GM12878 (cell line): ENCODE measurements around the gene ZNF615. TPM values are rescaled to one million over a fixed set of nuclear protein-coding genes. Genes with fewer than 3 reads are reported as not detected.
A peak's percentile ranks its signal among the peaks of the same experiment; 100 is the strongest.

Experiments used
- ATAC-seq: fragments of 200-7000 bp; cut with Tn5 transposase; 3 replicates; pipeline ENCODE4 v1.9.1; 2020; ENCODE audit warnings: mild to moderate bottlenecking, moderate library complexity
- BruUV-seq: library from RNA; stranded (reverse); fragments of 400-500 nt; replicated peaks from 2 replicates; lab custom pipeline; 2021; lab: Mats Ljungman, UMichigan
- CTCF ChIA-PET: fragments of 300-600 bp; sonication (Branson Sonifier 250); formaldehyde crosslinking; extraction: SDS; loops from one replicate; lab custom pipeline; 2021; ENCODE audit warnings: inconsistent platforms; lab: Yijun Ruan, JAX
- POLR2A ChIA-PET: fragments of 350-600 bp; formaldehyde crosslinking; extraction: SDS; loops from one replicate; lab custom pipeline; 2021; ENCODE audit warnings: inconsistent platforms; lab: Charles Lee
- RAD21 ChIA-PET: fragments of 300-600 bp; sonication (Branson Sonifier 250); formaldehyde crosslinking; loops from one replicate; lab custom pipeline; 2023; ENCODE audit warnings: antibody characterized with exemption; ENCODE audit not compliant: unreplicated experiment; lab: Charles Lee
- SMC1A ChIA-PET: fragments of 300-600 bp; sonication (Branson Sonifier 250); formaldehyde crosslinking; loops from one replicate; lab custom pipeline; 2023; ENCODE audit not compliant: unreplicated experiment, uncharacterized antibody; lab: Charles Lee
- DNase-seq: peaks from one replicate; pipeline ENCODE4 v3.0.0-alpha.2; 2011; ENCODE audit warnings: low read depth, low spot score
- FAIRE-seq: peaks from 3 replicates; lab custom pipeline; 2011; peaks lifted over from hg19 to GRCh38; lab: Jason Lieb, UNC
- H2AFZ ChIP-seq: 2 replicates; pipeline ENCODE4 v1.6.0; 2011; ENCODE audit warnings: low read depth, low read length, control low read depth; ENCODE audit not compliant: control insufficient read depth
- H3K27ac ChIP-seq: 2 replicates; pipeline ENCODE4 v1.5.1; 2011; ENCODE audit warnings: control low read depth; ENCODE audit not compliant: control insufficient read depth, insufficient read depth
- H3K27me3 ChIP-seq, 2 experiments: replicated peaks in 1 of 2; 2 replicates each; pipeline versions ENCODE4 v1.6.0 to v1.6.1; 2011; ENCODE audit warnings: low read length in 1 of 2; ENCODE audit not compliant: control insufficient read depth in 2 of 2, insufficient read depth in 2 of 2
- H3K36me3 ChIP-seq, 2 experiments: 2 replicates each; pipeline ENCODE4 v1.5.1; 2011; ENCODE audit warnings: low read length in 1 of 2; ENCODE audit not compliant: control insufficient read depth in 2 of 2, insufficient read depth in 2 of 2
- H3K4me1 ChIP-seq: 2 replicates; pipeline ENCODE4 v1.6.1; 2011; ENCODE audit warnings: mild to moderate bottlenecking, low read length, moderate library complexity, mixed read lengths; ENCODE audit not compliant: control insufficient read depth, insufficient read depth
- H3K4me2 ChIP-seq: 2 replicates; pipeline ENCODE4 v1.6.0; 2011; ENCODE audit warnings: control low read depth; ENCODE audit not compliant: control insufficient read depth, insufficient read depth
- H3K4me3 ChIP-seq: fragments of 200-600 bp; sonication (generic); 2 replicates; pipeline ENCODE4 v1.5.1; 2016
- H3K79me2 ChIP-seq: 2 replicates; pipeline ENCODE4 v1.6.0; 2011; ENCODE audit warnings: low read length; ENCODE audit not compliant: control insufficient read depth, insufficient read depth
- H3K9ac ChIP-seq: 2 replicates; pipeline ENCODE4 v1.8.0; 2011; ENCODE audit warnings: low read length, control low read depth, mixed read lengths; ENCODE audit not compliant: control insufficient read depth, insufficient read depth
- H3K9me3 ChIP-seq: replicated peaks from 3 replicates; pipeline ENCODE4 v1.5.1; 2011; ENCODE audit warnings: mild to moderate bottlenecking, low read length; ENCODE audit not compliant: control insufficient read depth, insufficient read depth
- H4K20me1 ChIP-seq: 2 replicates; pipeline ENCODE4 v1.6.0; 2011; ENCODE audit not compliant: control insufficient read depth, insufficient read depth
- CBFB ChIP-seq: IDR thresholded peaks from 2 replicates; pipeline ENCODE4 v1.6.1; 2016; ENCODE audit warnings: antibody characterized with exemption, low read depth
- CBX3 ChIP-seq: fragments of 200-600 bp; sonication (generic); IDR thresholded peaks from 2 replicates; pipeline ENCODE4 v1.6.1; 2016; ENCODE audit warnings: low read depth, borderline replicate concordance
- CBX5 ChIP-seq: sonication (generic); IDR thresholded peaks from 2 replicates; pipeline ENCODE4 v1.6.1; 2016; ENCODE audit warnings: low read depth, moderate library complexity, mild to moderate bottlenecking, inconsistent platforms
- EED ChIP-seq: sonication (generic); IDR thresholded peaks from 2 replicates; pipeline ENCODE4 v1.6.1; 2016; ENCODE audit warnings: antibody characterized with exemption, low read depth
- EZH2 ChIP-seq: IDR thresholded peaks from 2 replicates; pipeline ENCODE4 v1.6.1; 2012; ENCODE audit warnings: low read depth, mild to moderate bottlenecking, control low read depth, inconsistent platforms, low read length, borderline replicate concordance; ENCODE audit not compliant: control insufficient read depth
- JUNB ChIP-seq: IDR thresholded peaks from 2 replicates; pipeline ENCODE4 v1.6.1; 2016; ENCODE audit warnings: antibody characterized with exemption, mild to moderate bottlenecking
- KAT2A ChIP-seq: conservative IDR thresholded peaks from 2 replicates; pipeline ENCODE4 v1.6.1; 2011; ENCODE audit warnings: low read depth, low read length; ENCODE audit not compliant: control insufficient read depth
- KDM1A ChIP-seq: fragments of 200-600 bp; sonication (generic); IDR thresholded peaks from 2 replicates; pipeline ENCODE4 v1.6.1; 2016; ENCODE audit warnings: borderline replicate concordance
- MEF2A ChIP-seq: IDR thresholded peaks from 2 replicates; pipeline ENCODE4 v1.6.1; 2011; ENCODE audit warnings: low read depth, mild to moderate bottlenecking, low read length, moderate library complexity; ENCODE audit not compliant: insufficient read depth
- MYC ChIP-seq: IDR thresholded peaks from 2 replicates; pipeline ENCODE4 v1.6.1; 2011; ENCODE audit warnings: mild to moderate bottlenecking, low read length, moderate library complexity, inconsistent platforms; ENCODE audit not compliant: insufficient read depth, insufficient replicate concordance, insufficient read length, severe bottlenecking
- NR2C1 ChIP-seq: fragments of 450-650 bp; IDR thresholded peaks from 2 replicates; pipeline ENCODE4 v1.6.1; 2017; ENCODE audit warnings: antibody characterized with exemption, mild to moderate bottlenecking, moderate library complexity
- YBX1 ChIP-seq: fragments of 450-650 bp; IDR thresholded peaks from 2 replicates; pipeline ENCODE4 v1.6.1; 2016; ENCODE audit warnings: antibody characterized with exemption
- ZZZ3 ChIP-seq: IDR thresholded peaks from 2 replicates; pipeline ENCODE4 v1.6.1; 2011; ENCODE audit warnings: low read depth; ENCODE audit not compliant: control insufficient read depth, insufficient read length
- WGBS: methylation state at CpG from one replicate; pipeline ENCODE4 v1.1.6; 2016; ENCODE audit warnings: low lambda C conversion rate; ENCODE audit not compliant: insufficient replicate concordance, insufficient coverage; ENCODE audit errors: missing lambda C conversion rate; 5-methylcytosine and 5-hydroxymethylcytosine counted together
- in situ Hi-C: fragments of 300-500 bp; cut with MboI; formaldehyde crosslinking; loops from 9 replicates; pipeline ENCODE4 v1.14.3; 2018; ENCODE audit warnings: mixed read lengths
- intact Hi-C: fragments of 100-400 bp; cut with micrococcal nuclease; formaldehyde crosslinking; loops from one replicate; pipeline ENCODE4 v1.14.2; 2022; ENCODE audit not compliant: unreplicated experiment
- polyA plus RNA-seq, 11 experiments: library from polyadenylated mRNA; depleted of rRNA in 4 of 11; unstranded in 6 of 11; stranded (reverse) in 5 of 11; fragments of >200 nt; fragmentation: Nextera tagmentation in 4 of 11; fragmentation: Illumina TruSeq in 1 of 11; extraction: Ambion mirVana in 4 of 11; extraction: Trizol in 1 of 11; gene quantifications; 1 replicate in 1 of 11; 2 replicates in 10 of 11; pipeline versions ENCODE4 v1.2.1 to v1.2.3, GENCODE V29; 2011 to 2016; ENCODE audit warnings: inconsistent platforms in 2 of 11, missing spikeins in 2 of 11, low read depth in 1 of 11
- total RNA-seq, 4 experiments: library from RNA; depleted of rRNA in 3 of 4; stranded (reverse); fragments of >200 nt in 3 of 4; fragmentation: Illumina TruSeq in 1 of 4; extraction: Trizol in 1 of 4; gene quantifications; 2 replicates each; pipeline versions ENCODE4 v1.2.1 to v1.2.3, GENCODE V29; 2013 to 2021
- TF ChIP-seq, protein P1 (sequence below), 3 experiments: IDR thresholded peaks in 2 of 3; conservative IDR thresholded peaks in 1 of 3; 2 replicates each; pipeline ENCODE4 v1.5.1; 2011; ENCODE audit warnings: low read depth in 3 of 3, low read length in 3 of 3, mild to moderate bottlenecking in 3 of 3, control low read depth in 2 of 3, moderate library complexity in 2 of 3, inconsistent platforms in 1 of 3, mixed read lengths in 1 of 3; ENCODE audit not compliant: control insufficient read depth in 2 of 3, insufficient read depth in 1 of 3; ENCODE audit errors: extremely low read depth in 1 of 3

ZNF615 gene
- total and polyA plus RNA-seq, 10 of the 15 experiments (the other 5 are each of a cell fraction or from before 2014, with no cell fraction given) = 1.7 to 7.2 (median 4.2) TPM

DNA sequence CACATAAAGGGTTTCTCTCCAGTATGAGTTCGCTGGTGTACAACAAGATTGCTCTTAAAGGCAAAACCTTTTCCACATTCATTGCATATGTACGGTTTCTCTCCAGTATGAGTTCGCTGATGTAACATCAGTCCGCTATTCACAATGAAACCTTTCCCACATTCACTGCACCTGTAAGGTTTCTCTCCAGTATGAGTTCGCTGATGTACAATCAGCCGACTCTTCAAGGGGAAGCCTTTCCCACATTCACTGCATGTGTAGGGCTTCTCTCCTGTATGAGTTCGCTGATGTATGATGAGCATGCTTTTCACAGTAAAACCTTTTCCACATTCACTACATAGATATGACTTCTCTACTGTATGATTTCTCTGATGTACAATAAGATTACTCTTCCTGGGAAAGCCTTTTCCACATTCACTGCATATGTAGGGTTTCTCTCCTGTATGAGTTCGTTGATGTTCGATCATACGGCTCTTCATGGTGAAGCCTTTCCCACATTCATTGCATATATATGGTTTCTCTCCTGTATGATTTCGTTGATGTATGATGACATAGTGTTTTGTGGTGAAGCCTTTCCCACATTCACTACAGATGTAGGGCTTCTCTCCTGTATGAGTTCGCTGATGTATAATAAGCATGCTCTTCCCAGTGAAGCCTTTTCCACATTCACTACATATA lies 26.2 kb upstream of the ZNF615 start (continued):
- TF ChIP-seq CBX5 = 0 out of 2 replicates have a peak, but pooled peaks have one; percentile 50
- no peak for TF ChIP-seq JUNB

DNA sequence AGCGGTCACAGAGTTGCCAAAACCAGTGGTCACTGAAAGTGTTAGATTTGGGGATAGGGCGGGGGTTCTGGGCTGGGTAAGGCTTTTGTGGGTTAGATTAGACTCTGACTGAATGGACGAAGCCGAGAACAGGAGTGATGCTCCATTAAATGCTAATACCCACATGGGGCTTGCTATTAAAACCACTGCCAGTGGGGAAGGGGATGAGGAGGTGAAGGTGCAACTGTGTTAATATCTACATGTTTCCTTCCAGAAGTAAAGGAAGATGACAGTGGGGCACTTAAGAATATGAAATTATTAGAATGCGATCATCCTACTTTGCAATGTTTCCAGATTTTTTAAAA lies 20.7 kb upstream of the ZNF615 start:
- BruUV-seq = TSS peak; percentile 85
- intact Hi-C loops = loop anchor here (1.0 kb wide), 1 partner anchor 20 kb away; the partner anchor contains the start of gene ZNF432
- CTCF ChIA-PET = no interaction called here

More for the DNA sequence above, 20.7 kb upstream of the ZNF615 start:
- Histone ChIP-seq H3K9me3 (peaks cover 34% of the 10 kb centered on the region), H3K4me2 (peak overlapping the region; percentile 70), H3K27ac (peak overlapping the region; percentile 79), H3K4me1 (no peaks in the 10 kb centered on the region; the same call in 1 of the 2 replicates), H3K9ac (peak overlapping the region; percentile 87), H3K36me3 (peaks cover 2 to 7% of the 10 kb centered on the region in 2 experiments; a peak in 3 of 4 replicates), H3K4me3 (peak overlapping the region; percentile 87), H3K27me3 (no peaks in the 10 kb centered on the region), H2AFZ (peak overlapping the region; percentile 90), H3K79me2 (peaks cover 10% of the 10 kb centered on the region), H4K20me1 (no peaks in the 10 kb centered on the region)
- POLR2A ChIA-PET = interaction anchor here (0.7 kb wide), 1 partner anchor 20 kb away, joined by 3 read pairs; the partner anchor contains the start of gene ZNF615
- 20% methylated on average over 5 of the region's 5 CpGs for WGBS
- RAD21 ChIA-PET = interaction anchor here (1.4 kb wide), 1 partner anchor 20 kb away, joined by 7 read pairs; the partner anchor contains the start of gene ZNF432
- DNase-seq (no peak), ATAC-seq (peak; percentile 66), FAIRE-seq (no peak)
- TF ChIP-seq KAT2A (no peak), NR2C1 (no peak), ZZZ3 (no peak), EZH2 (no peak), KDM1A (no peak), EED (no peak), YBX1 (no peak), MYC (no peak), CBX3 (no peak), MEF2A (no peak), CBFB (no peak)
- TF ChIP-seq, protein P1, sequence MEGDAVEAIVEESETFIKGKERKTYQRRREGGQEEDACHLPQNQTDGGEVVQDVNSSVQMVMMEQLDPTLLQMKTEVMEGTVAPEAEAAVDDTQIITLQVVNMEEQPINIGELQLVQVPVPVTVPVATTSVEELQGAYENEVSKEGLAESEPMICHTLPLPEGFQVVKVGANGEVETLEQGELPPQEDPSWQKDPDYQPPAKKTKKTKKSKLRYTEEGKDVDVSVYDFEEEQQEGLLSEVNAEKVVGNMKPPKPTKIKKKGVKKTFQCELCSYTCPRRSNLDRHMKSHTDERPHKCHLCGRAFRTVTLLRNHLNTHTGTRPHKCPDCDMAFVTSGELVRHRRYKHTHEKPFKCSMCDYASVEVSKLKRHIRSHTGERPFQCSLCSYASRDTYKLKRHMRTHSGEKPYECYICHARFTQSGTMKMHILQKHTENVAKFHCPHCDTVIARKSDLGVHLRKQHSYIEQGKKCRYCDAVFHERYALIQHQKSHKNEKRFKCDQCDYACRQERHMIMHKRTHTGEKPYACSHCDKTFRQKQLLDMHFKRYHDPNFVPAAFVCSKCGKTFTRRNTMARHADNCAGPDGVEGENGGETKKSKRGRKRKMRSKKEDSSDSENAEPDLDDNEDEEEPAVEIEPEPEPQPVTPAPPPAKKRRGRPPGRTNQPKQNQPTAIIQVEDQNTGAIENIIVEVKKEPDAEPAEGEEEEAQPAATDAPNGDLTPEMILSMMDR (IDR thresholded peaks at IDR 0.05 in 2 of 3, conservative IDR thresholded peaks at IDR 0.05 in 1 of 3; ENCODE audit: control insufficient read depth in 2 of 3, extremely low read depth in 1 of 3, insufficient read depth in 1 of 3, low read depth in 3 of 3, low read length in 3 of 3) = no peak
- SMC1A ChIA-PET = interaction anchor here (1.0 kb wide), 1 partner anchor 20 kb away, joined by 5 read pairs; no protein-coding TSS in a partner anchor
- in situ Hi-C loops = no loop called here
